AG04450 (cell line): ENCODE measurements around the gene GSG1L. TPM values are rescaled to one million over a fixed set of nuclear protein-coding genes. Genes with fewer than 3 reads are reported as not detected.

Experiments
- CTCF ChIA-PET: fragments of 300-600, 350-600 bp; formaldehyde crosslinking; extraction: SDS; loops from one replicate; lab custom pipeline; 2022; ENCODE audit warnings: antibody characterized with exemption, inconsistent platforms; lab: Charles Lee
- POLR2A ChIA-PET: fragments of 350-600 bp; formaldehyde crosslinking; extraction: SDS; loops from one replicate; lab custom pipeline; 2021; ENCODE audit warnings: antibody characterized with exemption, inconsistent platforms; lab: Yijun Ruan, JAX
- DNase-seq: peaks from one replicate; pipeline ENCODE4 v3.0.0-alpha.2; 2011; ENCODE audit warnings: low read depth, low spot score
- H3K27ac ChIP-seq: one replicate; pipeline ENCODE4 v1.5.1; 2012; ENCODE audit warnings: low read depth, low read length, control low read depth
- H3K27me3 ChIP-seq: one replicate; pipeline ENCODE4 v1.6.0; 2012; ENCODE audit warnings: low read length; ENCODE audit not compliant: control insufficient read depth, insufficient read depth
- H3K4me3 ChIP-seq: 2 replicates; pipeline ENCODE4 v1.5.1; 2011; ENCODE audit warnings: mild to moderate bottlenecking, low read depth, low read length, control low read depth
- H3K9me3 ChIP-seq: 2 replicates; pipeline ENCODE4 v1.5.1; 2012; ENCODE audit warnings: low read length; ENCODE audit not compliant: control insufficient read depth, insufficient read depth
- polyA plus RNA-seq: library from polyadenylated mRNA; depleted of rRNA; stranded (reverse); fragments of >200 nt; gene quantifications from 2 replicates; pipeline ENCODE4 v1.2.3, GENCODE V29; 2011
- TF ChIP-seq, protein P1 (sequence below): IDR thresholded peaks from 2 replicates; pipeline ENCODE4 v1.5.1; 2011; ENCODE audit warnings: low read depth, low read length, control low read depth, inconsistent platforms

Gene GSG1L
- polyA plus RNA-seq, 1 experiment = not detected

DNA sequence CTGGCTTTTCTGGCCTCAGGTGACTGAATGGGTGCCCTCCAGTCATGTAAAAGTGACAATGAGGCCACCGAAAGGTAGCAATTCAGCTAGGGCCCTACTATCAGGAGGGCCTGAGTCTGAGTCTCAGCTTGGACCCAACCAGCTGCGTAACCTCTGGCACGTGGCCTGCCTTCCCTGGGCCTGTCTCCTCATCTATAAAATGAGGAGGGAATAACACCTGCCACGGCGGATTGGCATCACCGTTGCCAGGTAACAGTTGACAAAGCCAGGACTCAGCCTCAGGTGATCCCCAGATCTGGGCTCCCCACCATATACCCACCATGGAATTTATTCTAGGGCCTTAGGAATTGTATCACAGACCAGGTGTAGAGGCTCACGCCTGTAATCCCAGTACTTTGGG is 296.4 kb downstream of the GSG1L start:
- no peak overlapping the region for H3K27ac ChIP-seq
- no peak overlapping the region for H3K4me3 ChIP-seq
- no peak for DNase-seq
- ChIA-PET POLR2A (no interaction called here), CTCF (interaction anchor here (3.6 kb wide), 1 partner anchor 13 kb away, joined by 23 read pairs; no protein-coding TSS in a partner anchor)
- no peaks in the 10 kb centered on the region for H3K27me3 ChIP-seq
- peaks cover 7% of the 10 kb centered on the region for H3K9me3 ChIP-seq
- TF ChIP-seq, protein P1, sequence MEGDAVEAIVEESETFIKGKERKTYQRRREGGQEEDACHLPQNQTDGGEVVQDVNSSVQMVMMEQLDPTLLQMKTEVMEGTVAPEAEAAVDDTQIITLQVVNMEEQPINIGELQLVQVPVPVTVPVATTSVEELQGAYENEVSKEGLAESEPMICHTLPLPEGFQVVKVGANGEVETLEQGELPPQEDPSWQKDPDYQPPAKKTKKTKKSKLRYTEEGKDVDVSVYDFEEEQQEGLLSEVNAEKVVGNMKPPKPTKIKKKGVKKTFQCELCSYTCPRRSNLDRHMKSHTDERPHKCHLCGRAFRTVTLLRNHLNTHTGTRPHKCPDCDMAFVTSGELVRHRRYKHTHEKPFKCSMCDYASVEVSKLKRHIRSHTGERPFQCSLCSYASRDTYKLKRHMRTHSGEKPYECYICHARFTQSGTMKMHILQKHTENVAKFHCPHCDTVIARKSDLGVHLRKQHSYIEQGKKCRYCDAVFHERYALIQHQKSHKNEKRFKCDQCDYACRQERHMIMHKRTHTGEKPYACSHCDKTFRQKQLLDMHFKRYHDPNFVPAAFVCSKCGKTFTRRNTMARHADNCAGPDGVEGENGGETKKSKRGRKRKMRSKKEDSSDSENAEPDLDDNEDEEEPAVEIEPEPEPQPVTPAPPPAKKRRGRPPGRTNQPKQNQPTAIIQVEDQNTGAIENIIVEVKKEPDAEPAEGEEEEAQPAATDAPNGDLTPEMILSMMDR = no peak

DNA sequence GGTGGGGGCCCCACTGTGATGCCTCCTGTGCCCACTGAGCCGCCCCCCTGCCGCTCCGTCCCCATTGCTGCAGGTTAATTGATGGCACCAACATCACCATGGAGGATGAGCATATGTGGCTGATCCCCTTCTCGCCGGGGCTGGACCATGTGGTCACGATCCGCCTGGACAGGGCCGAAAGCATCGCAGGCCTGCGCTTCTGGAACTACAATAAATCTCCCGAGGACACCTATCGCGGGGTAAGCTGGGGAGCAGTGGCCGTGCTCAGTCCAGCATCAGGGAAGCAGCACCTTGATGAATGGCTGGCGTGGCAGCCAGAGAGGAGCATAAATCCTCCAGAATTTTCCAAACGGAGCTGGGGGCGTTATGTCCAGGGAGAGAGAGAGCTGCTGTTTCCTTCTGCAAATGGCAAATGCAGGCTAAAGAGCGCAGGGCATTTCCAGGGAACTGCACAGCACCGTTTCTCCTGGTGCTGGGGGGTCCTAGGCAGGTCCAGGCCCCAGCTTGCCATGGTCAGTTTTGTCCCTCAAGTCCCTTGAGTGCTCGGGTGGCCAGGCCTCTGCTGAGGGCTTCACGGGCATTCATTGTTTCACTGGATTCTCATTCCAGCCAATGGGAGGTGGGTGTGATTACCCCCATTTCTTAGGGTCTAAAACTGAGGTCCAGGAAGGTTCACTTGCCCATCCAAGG is 297.1 kb downstream of the GSG1L start:
- TF ChIP-seq, protein P1 = no peak
- DNase-seq = no peak
- POLR2A ChIA-PET = no interaction called here
- CTCF ChIA-PET = no interaction called here
- Histone ChIP-seq H3K27me3 (no peaks in the 10 kb centered on the region), H3K9me3 (peaks cover 7% of the 10 kb centered on the region), H3K27ac (no peak overlapping the region), H3K4me3 (no peak overlapping the region)

DNA sequence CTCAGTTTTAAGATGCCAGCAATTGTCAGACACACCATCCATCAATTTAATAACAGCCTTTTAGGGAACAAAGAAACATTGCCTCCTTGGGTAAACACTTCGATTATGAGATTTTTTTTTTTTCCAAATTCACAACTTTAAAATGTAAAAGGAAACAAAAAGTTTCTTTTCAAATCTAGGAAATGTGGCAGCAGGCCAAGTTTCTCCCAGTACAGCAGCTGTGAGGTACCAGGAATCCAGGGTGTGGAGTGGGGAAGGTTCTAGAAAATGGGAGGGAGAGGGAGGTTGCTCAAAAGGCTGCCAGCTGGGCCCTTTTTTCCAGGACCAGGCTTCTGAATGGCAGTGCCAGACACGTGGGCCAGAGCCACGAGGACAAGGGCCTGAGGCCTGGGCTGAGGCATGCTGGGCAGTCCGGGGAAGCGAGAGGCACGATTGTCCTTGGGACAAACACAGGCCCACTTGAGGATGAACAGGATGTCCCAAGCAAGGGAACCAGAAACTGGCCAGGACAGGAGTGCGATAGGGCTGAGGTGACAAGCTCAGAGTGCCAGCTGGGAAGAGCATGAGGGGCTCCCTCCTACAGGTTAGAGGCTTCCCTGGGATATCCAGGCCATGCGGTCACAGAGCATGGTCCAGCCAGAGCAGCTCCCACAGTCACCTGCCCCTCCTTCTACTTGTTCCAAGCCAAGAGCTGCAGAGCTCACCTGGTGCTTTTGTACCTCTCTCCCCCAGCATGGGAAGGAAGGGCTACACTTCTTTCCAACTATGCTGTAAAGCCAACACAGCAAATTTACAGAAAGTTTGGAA is 298.4 kb downstream of the GSG1L start:
- H3K27me3 ChIP-seq = no peaks in the 10 kb centered on the region
- H3K9me3 ChIP-seq = peaks cover 7% of the 10 kb centered on the region
- CTCF ChIA-PET = no interaction called here
- POLR2A ChIA-PET = no interaction called here
- TF ChIP-seq, protein P1 = no peak
- no peak overlapping the region for H3K27ac ChIP-seq
- no peak for DNase-seq
- no peak overlapping the region for H3K4me3 ChIP-seq

DNA sequence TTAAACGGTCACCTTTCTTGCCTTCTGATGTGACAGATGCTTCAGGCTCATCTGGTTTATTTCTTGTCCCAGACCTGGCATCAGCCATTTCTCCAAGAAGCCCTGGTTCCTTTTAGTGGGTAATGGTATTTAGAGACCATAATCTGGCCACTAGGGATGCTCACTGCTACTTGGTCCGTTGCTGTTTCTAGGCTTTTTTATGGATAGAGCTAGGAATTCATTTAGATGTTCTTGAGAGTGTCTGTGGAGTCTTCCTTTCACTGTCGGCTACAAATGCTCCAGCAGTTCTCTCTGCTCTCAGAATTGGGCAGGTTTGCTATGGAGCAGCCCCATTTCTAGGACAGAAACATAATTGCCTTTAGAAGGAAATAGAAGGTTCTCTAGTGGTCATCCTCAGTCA is 299.1 kb downstream of the GSG1L start:
- TF ChIP-seq, protein P1 = no peak
- H3K9me3 ChIP-seq = peaks cover 8% of the 10 kb centered on the region
- no peak overlapping the region for H3K4me3 ChIP-seq
- CTCF ChIA-PET = no interaction called here
- H3K27ac ChIP-seq = no peak overlapping the region
- POLR2A ChIA-PET = no interaction called here
- no peak for DNase-seq
- no peaks in the 10 kb centered on the region for H3K27me3 ChIP-seq

DNA sequence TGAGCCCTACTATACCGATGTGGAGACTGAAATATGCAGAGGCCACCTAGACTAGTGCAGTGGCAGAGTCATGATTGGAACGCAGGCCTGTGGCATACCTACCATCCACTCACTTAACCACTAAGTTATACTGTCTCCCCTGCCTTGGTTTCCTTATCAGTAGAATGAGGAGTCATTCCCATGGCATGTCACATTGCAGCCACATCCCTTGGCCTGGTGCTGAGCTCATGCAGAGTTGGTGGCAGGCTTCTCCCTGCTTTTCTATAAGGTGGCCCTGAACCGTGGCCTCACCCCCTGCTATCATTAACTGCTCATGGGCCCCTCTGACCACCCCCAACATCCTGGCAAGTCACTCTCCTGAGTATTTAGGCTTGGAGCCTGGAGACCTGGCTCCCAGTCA is 301.1 kb downstream of the GSG1L start:
- no peak overlapping the region for H3K4me3 ChIP-seq
- no peaks in the 10 kb centered on the region for H3K27me3 ChIP-seq
- no peak overlapping the region for H3K27ac ChIP-seq
- TF ChIP-seq, protein P1 = no peak
- H3K9me3 ChIP-seq = peaks cover 11% of the 10 kb centered on the region
- POLR2A ChIA-PET = no interaction called here
- CTCF ChIA-PET = no interaction called here
- no peak for DNase-seq
